ENCODE measurements around the gene MTCL3.

Gene MTCL3

DNA sequence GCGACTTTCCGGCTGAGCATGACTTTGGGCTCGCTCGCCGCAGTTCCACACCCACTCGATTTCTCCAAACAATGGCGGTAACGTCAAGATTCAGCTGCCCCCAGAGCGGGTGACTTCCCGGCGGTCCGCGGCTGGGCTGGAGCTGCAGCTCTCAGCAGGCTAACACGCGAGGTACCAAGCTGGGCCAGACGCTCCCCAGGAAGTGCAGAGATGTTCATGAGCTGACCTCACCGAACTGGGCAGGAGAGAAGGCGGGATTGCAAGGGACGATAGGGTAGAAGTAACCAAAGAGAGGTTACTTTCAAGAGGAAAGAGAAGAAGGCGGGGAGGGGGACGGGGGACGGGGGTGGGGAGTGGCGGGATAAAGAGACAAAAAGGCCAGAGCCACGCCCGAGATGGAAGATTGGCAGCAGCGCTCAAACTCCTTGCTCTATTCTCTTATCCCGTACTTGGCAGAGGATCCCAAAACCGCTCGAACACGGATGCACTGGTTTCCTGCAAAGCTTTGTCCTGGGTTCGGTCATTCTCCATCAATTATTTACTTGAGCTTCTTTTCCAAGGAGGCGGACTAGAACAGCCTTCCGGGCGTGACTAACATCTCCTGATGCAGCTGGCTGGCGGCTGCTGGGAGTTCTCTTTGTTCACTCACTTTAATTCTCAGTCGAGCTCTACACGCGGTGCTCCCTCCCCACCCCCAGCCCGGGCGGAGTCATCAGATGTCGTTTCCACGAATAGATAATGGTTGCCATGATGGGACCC is at the start of gene MTCL3:
MTCL3 (minus strand) TSS at position 626 of the 759 bp plus-strand sequence.
- TF ChIP-seq CREB1 (IDR thresholded peaks at IDR 0.05; ENCODE audit: low read depth), result no peak
- TF ChIP-seq TEAD4 (IDR thresholded peaks at IDR 0.05), result no peak
- TF ChIP-seq, protein P1, sequence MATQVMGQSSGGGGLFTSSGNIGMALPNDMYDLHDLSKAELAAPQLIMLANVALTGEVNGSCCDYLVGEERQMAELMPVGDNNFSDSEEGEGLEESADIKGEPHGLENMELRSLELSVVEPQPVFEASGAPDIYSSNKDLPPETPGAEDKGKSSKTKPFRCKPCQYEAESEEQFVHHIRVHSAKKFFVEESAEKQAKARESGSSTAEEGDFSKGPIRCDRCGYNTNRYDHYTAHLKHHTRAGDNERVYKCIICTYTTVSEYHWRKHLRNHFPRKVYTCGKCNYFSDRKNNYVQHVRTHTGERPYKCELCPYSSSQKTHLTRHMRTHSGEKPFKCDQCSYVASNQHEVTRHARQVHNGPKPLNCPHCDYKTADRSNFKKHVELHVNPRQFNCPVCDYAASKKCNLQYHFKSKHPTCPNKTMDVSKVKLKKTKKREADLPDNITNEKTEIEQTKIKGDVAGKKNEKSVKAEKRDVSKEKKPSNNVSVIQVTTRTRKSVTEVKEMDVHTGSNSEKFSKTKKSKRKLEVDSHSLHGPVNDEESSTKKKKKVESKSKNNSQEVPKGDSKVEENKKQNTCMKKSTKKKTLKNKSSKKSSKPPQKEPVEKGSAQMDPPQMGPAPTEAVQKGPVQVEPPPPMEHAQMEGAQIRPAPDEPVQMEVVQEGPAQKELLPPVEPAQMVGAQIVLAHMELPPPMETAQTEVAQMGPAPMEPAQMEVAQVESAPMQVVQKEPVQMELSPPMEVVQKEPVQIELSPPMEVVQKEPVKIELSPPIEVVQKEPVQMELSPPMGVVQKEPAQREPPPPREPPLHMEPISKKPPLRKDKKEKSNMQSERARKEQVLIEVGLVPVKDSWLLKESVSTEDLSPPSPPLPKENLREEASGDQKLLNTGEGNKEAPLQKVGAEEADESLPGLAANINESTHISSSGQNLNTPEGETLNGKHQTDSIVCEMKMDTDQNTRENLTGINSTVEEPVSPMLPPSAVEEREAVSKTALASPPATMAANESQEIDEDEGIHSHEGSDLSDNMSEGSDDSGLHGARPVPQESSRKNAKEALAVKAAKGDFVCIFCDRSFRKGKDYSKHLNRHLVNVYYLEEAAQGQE (IDR thresholded peaks at IDR 0.05; ENCODE audit: low read depth), result no peak
- TF ChIP-seq TCF12 (IDR thresholded peaks at IDR 0.05; ENCODE audit: low read depth), result no peak
- TF ChIP-seq TAF1 (IDR thresholded peaks at IDR 0.05; ENCODE audit: low read depth), result no peak
- TF ChIP-seq ZBTB7A (IDR thresholded peaks at IDR 0.05; ENCODE audit: low read depth), result no peak
- TF ChIP-seq NFIC (IDR thresholded peaks at IDR 0.05), result no peak
- no peak for TF ChIP-seq EGR1 (IDR thresholded peaks at IDR 0.05)
- TF ChIP-seq MAX (IDR thresholded peaks at IDR 0.05), result no peak
- no peak for TF ChIP-seq YY1 (IDR thresholded peaks at IDR 0.05; ENCODE audit: low read depth)
- TF ChIP-seq CEBPB (IDR thresholded peaks at IDR 0.05), result no peak
- no peak for TF ChIP-seq FOXM1 (IDR thresholded peaks at IDR 0.05; ENCODE audit: borderline replicate concordance, low read depth)
- TF ChIP-seq, protein P2, sequence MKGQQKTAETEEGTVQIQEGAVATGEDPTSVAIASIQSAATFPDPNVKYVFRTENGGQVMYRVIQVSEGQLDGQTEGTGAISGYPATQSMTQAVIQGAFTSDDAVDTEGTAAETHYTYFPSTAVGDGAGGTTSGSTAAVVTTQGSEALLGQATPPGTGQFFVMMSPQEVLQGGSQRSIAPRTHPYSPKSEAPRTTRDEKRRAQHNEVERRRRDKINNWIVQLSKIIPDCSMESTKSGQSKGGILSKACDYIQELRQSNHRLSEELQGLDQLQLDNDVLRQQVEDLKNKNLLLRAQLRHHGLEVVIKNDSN (IDR thresholded peaks at IDR 0.05), result no peak
- TF ChIP-seq EP300 (IDR thresholded peaks at IDR 0.05; ENCODE audit: borderline replicate concordance), result no peak
- no peak for TF ChIP-seq RAD21 (IDR thresholded peaks at IDR 0.05; ENCODE audit: low read depth)

- TF ChIP-seq FOXM1 (IDR thresholded peaks at IDR 0.05; ENCODE audit: borderline replicate concordance, low read depth) (no peak), TAF1 (IDR thresholded peaks at IDR 0.05; ENCODE audit: low read depth) (no peak), ZBTB7A (IDR thresholded peaks at IDR 0.05; ENCODE audit: low read depth) (no peak), NFIC (IDR thresholded peaks at IDR 0.05) (no peak), CEBPB (IDR thresholded peaks at IDR 0.05) (no peak), CREB1 (IDR thresholded peaks at IDR 0.05; ENCODE audit: low read depth) (no peak), TEAD4 (IDR thresholded peaks at IDR 0.05) (no peak), YY1 (IDR thresholded peaks at IDR 0.05; ENCODE audit: low read depth) (no peak)
- TF ChIP-seq, protein P1 (IDR thresholded peaks at IDR 0.05; ENCODE audit: low read depth), result no peak
- TF ChIP-seq, protein P2 (IDR thresholded peaks at IDR 0.05), result no peak
These were observed 48.3 kb upstream of the MTCL3 start for GRCh38 chr6:127567476-127567875.

- no peak for TF ChIP-seq EGR1 (IDR thresholded peaks at IDR 0.05)
- TF ChIP-seq TAF1 (IDR thresholded peaks at IDR 0.05; ENCODE audit: low read depth), result no peak
- no peak for TF ChIP-seq TEAD4 (IDR thresholded peaks at IDR 0.05)
- no peak for TF ChIP-seq YY1 (IDR thresholded peaks at IDR 0.05; ENCODE audit: low read depth)
- no peak for TF ChIP-seq CEBPB (IDR thresholded peaks at IDR 0.05)
- TF ChIP-seq, protein P1 (IDR thresholded peaks at IDR 0.05; ENCODE audit: low read depth), result no peak
- no peak for TF ChIP-seq ZBTB7A (IDR thresholded peaks at IDR 0.05; ENCODE audit: low read depth)
- TF ChIP-seq RAD21 (IDR thresholded peaks at IDR 0.05; ENCODE audit: low read depth), result no peak
- no peak for TF ChIP-seq MAX (IDR thresholded peaks at IDR 0.05)
- TF ChIP-seq FOXM1 (IDR thresholded peaks at IDR 0.05; ENCODE audit: borderline replicate concordance, low read depth), result no peak
- TF ChIP-seq, protein P2 (IDR thresholded peaks at IDR 0.05), result no peak
These were observed 47.5 kb upstream of the MTCL3 start for GRCh38 chr6:127566651-127567050.

DNA sequence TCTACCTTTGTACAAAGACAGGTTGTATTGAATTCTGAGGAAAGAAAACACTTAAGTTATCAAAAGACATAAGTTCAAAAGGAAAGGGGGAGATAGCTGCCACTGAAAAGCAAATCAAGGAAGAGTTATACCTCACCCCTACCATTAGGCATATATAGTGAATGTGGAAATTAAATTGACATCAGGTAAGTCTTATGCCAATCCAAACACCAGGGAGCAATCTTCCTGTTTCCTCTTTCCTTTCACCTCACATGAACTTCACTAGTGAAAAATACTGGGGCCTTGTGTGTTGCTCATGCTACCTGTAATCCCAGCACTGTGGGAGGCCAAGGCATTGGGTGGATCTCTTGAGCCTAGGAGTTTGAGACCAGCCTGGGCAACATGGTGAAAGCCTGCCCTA is 47.0 kb upstream of the MTCL3 start:
- TF ChIP-seq EP300 (IDR thresholded peaks at IDR 0.05; ENCODE audit: borderline replicate concordance), result no peak
- TF ChIP-seq FOXM1 (IDR thresholded peaks at IDR 0.05; ENCODE audit: borderline replicate concordance, low read depth), result no peak
- no peak for TF ChIP-seq CEBPB (IDR thresholded peaks at IDR 0.05)
- TF ChIP-seq CREB1 (IDR thresholded peaks at IDR 0.05; ENCODE audit: low read depth), result no peak
- no peak for TF ChIP-seq TCF12 (IDR thresholded peaks at IDR 0.05; ENCODE audit: low read depth)
- no peak for TF ChIP-seq ZBTB7A (IDR thresholded peaks at IDR 0.05; ENCODE audit: low read depth)

All from Ishikawa (cell line).